ENCODE results near the gene TGFBR2.

- no peak for TF ChIP-seq POLR2A (IDR thresholded peaks at IDR 0.05)
- TF ChIP-seq CTCF (IDR thresholded peaks at IDR 0.05): no peak
Observed at GRCh38 chr3:30597131-30597768, 9.2 kb upstream of the TGFBR2 start.
